Superior temporal gyrus (tissue), 1 donor: ENCODE measurements around the gene PRPH2.
A peak's percentile ranks its signal among the peaks of the same experiment; 100 is the strongest.
"Not testable (repeated sequence)": the region's sequence is repeated elsewhere in the genome, so short reads cannot be mapped to it uniquely, and the experiment has no call there.

ENCODE experiments used
- DNase-seq: peaks from one replicate; pipeline ENCODE4 v3.0.0-alpha.2; 2016; ENCODE audit errors: extremely low spot score

PRPH2 gene

GRCh38 chr6:42698217-42698616 lies 24.2 kb downstream of the PRPH2 start:
- DNase-seq = no peak

DNA sequence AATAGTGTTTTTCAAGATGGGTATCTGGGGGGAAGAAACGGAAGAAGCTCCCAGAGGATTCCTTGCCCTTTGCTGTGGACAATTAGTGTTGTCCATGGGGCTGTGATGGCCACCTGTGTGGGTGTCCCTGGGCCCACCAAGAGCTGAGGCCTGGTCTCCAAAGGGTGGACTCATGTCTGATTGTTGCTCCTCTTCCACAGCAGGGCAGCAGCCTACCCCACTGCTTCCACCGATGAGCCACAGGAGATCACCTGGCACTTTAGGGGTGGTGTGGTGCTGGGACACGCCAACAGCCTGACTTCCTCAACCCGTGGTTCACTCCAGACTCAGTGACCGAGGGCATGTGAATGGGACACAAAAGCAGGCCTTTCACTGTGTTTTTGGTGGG lies 25.1 kb downstream of the PRPH2 start:
- no peak for DNase-seq

DNA sequence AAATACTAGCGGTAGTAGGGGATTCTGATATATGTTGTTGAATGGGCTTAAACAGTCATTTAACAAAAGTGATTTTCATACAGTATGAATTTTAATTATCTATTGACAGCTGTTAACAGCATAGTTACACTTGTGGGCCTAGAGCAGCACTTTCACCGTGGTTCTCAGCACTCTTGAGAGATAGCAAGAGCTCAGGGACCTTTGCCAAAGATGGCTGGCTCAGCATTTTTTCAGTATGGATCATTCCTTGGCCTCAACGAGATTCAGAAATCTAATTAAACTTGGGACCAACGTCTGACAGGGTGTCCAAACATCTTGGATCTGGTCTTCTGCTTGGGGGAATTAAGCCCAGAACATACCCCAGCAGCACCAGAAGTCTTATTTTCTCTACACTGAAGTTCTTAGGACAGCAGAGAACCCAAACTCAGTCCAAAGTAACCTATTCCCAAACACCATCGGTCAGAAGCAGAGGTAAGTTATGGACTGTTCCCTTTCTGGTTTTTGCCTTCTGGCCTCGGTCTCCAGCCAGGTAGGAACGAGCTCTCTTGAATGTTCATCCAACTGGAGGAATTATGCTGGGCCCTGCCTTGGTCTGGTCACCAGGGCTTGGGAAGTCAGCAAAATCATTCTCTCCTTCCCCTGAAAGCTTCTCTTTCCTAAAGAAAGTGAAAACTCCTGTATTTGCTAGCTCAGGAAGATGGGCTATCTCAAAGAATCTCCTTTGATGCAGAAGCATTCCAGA lies 25.7 kb downstream of the PRPH2 start:
- no peak for DNase-seq

GRCh38 chr6:42694586-42694985 lies 27.8 kb downstream of the PRPH2 start:
- no peak for DNase-seq

- no peak for DNase-seq
Measured at GRCh38 chr6:42693725-42694323, 28.6 kb downstream of the PRPH2 start.

DNA sequence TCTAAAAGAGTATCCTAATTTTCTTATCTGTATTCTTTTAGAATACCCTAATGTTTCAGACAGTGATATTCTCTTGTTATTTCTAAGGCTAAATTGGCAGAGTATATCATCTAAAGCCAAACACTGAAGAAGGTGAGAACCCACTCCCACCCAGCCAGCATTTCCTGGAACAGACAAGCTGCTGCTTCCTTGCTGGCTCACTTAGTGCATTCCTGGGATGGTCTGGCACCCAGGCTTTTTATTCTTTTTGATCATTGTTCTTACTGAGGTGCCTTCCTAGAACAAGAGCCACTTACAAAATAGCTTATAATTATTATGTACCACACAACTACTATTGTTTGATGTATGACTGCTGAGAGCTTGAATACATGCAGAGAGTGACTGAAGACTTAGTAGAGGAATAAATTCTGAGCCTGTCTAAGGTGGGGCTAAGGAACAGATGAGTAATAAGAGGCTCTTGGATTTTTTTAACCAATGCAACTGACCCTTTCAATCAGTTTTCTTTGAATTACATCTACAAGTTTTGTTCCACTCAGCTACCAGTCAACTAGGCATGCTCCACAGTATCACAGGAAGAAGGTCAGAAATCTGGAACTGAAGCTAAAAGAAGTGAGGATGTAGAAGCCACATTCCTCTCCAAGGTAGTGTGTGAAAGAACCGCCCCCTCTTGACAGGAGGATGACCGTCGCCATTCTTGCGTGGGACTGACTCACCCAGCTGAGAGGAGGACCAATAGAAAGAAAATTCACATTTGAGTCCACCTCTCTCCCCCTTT lies 30.1 kb downstream of the PRPH2 start:
- no peak for DNase-seq

- DNase-seq = no peak
Measured at GRCh38 chr6:42690872-42691271, 31.5 kb downstream of the PRPH2 start.

DNA sequence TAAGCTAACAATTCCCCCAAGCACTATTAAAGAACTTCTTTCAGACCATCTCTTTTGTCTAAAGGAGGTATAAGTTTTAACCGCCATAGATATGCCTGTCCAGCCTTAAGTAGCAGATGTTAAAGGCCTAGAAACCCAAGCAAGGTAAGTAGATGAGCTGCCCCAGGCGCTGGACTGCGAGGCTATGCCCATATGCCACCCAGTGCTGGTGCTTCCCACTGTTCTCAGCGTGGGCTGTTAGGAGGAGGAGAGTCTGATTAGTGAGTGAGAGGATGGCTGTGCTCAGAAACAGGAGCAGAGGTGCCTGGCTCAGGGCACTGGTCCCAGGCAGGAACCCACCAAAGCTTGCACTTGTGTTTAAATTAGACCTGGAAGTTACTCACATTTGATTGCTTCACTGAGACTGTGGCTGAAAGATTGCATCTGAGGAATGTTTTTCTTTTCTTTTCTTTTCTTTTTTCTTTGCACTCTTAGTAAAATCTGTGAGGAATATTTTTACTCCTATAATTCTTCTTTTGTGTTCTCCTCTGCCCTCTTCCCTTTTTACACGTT lies 32.2 kb downstream of the PRPH2 start:
- DNase-seq = no peak

DNA sequence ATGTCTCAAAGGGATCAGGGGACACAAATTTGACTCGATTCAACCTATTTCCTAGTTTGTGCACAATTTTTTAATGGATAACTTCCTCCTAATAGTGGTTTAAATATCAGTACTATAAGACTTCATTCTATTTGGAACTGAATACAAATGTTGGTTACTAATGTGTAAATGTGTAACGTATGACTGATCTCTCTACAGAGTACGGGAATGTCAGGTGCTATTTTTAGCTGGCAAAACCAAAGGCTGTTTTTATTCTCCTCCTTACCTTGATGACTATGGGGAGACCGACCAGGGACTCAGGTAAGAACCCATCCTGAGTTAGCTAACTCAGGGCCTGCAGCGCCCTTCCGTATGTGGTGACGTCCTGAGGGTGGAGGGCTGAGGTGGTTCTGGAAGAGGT lies 33.0 kb downstream of the PRPH2 start:
- no peak for DNase-seq

GRCh38 chr6:42688281-42688680 lies 34.1 kb downstream of the PRPH2 start:
- no peak for DNase-seq

DNA sequence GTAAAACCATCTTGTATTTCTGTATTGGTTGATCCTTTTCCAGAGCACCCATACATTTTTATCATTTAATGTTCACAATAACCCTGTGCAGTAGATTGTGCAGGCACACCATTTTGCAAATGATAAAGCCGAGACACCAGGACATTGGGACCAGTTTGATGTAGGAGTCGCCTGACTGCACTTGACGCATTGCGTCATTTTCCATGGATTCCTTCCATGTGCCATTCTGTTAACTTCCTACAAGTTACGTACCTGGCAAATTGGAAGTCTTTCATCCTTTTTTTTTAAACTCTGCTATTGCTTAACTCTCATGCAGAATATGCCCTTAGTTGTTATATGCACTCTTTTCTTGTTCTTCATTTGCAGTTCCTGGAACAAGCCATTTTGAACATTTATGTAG lies 43.0 kb downstream of the PRPH2 start:
- DNase-seq = no peak

DNA sequence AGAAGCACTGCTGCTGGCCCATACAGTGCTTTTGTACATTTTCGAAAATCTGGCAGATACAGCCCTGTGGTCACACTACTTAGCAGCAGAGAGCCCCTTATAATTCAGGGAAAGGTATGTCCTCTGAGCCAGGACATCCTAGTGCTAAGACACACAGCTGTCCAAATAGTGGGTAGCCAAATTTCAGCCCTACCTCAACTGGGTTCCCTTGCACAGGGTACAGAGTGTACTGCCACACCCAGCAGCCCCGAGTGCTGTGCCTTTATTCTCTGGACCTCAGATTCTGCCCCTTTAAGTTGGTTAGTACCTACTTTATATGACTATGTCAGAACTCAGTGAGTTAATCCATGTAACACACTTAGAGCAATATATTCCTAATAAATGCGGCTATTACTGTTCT lies 47.6 kb downstream of the PRPH2 start:
- no peak for DNase-seq

GRCh38 chr6:42674368-42674767 lies 48.0 kb downstream of the PRPH2 start:
- not testable (repeated sequence) for DNase-seq

DNA sequence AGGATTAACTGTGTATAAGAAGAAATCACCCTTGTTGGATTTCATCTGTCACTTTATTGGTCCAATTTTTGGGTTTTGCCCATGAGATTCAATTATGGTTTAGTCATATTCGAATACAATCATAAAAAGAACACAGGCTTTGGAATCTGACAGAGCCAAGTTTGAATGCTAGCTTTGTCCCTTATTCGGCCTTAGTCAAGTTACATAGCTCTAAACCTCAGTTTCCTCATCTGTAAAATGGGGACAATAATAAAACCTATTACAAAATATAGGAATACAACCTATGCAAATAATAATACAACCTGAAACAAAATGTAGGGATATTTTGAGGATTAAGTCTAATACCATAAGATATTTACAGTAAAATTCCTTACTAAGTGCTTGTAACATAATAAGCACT lies 57.7 kb downstream of the PRPH2 start:
- DNase-seq = no peak

DNA sequence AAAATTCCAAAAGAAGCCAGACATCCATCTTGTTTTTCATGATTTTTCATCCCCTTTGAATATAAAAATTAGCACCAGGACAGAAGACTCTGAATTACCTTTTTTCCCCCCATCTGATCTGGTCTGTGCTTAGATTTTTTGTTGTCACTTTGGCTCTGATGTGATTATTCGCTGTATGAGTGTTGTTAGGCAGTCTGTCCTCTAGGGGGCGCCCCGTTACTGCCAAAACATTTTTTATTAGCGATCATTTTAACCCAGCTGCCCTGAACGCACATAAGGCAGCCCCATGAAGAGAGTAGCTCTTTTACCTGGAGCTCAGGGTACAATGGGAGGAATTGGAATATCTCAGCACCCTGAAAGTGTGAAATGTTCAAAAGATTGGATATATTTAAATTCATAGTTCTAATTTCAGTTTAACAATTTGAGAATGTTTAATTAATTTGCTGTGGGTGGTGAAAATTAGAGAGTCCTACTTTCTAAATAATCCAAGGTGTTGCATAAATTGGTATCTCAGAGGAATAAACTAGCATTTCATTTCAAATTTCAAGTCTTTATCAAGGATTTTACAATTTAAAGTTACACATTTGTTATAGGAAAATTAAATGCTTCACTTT lies 60.8 kb downstream of the PRPH2 start:
- peak; percentile 91 for DNase-seq

DNA sequence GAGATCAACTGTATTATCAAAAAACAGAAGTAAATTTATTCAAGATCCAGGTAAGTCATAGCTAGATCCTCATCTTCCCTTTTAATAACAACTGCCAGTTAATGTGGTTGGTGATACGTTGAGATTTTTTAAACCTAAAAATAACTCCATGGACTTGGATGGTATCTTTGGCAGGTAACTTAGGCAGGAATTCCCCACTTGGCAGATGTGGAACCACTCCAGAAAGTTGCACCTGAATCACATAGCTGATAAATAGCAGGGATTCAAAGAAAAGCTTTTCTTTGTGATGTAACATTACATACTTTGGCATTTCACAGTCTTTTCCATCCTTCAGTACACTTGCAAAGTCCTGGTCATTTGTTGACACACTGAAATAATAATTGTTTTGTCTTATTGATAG lies 62.6 kb downstream of the PRPH2 start:
- no peak for DNase-seq

DNA sequence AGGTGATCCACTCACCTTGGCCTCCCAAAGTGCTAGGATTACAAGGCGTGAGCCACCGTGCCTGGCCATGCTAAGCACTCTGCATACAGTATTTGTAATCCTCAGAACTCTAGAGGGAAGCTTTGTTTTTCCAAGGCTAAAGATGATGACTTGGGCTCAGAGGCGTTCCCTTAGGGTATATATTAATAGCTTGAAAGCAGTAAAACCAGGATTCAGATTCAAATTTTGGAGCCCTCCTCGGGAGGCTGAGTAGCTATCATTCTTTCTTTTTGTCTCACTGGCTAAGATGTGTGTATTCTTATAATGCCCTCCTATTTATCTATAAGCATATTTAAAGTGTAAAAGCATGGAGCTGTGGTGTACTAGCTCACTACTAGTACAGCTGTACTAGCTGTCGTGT lies 68.5 kb downstream of the PRPH2 start:
- DNase-seq = no peak

- DNase-seq = no peak
Measured at GRCh38 chr6:42652024-42652746, 70.2 kb downstream of the PRPH2 start.
